Occipital lobe (tissue), 2 donors: Measurements from ENCODE around the gene C17orf58. TPM values are rescaled to one million over a fixed set of nuclear protein-coding genes. Genes with fewer than 3 reads are reported as not detected.
"Not testable (repeated sequence)": the region's sequence is repeated elsewhere in the genome, so short reads cannot be mapped to it uniquely, and the experiment has no call there.

Experiments
- DNase-seq: peaks from one replicate; lab custom pipeline; 2025; lab: John Stamatoyannopoulos, UW
- total RNA-seq: library from RNA; depleted of rRNA; stranded (reverse); fragments of >200 nt; gene quantifications from one replicate; pipeline ENCODE4 v1.2.3, GENCODE V29; 2014

C17orf58 gene
- 34.9 TPM for total RNA-seq

DNA sequence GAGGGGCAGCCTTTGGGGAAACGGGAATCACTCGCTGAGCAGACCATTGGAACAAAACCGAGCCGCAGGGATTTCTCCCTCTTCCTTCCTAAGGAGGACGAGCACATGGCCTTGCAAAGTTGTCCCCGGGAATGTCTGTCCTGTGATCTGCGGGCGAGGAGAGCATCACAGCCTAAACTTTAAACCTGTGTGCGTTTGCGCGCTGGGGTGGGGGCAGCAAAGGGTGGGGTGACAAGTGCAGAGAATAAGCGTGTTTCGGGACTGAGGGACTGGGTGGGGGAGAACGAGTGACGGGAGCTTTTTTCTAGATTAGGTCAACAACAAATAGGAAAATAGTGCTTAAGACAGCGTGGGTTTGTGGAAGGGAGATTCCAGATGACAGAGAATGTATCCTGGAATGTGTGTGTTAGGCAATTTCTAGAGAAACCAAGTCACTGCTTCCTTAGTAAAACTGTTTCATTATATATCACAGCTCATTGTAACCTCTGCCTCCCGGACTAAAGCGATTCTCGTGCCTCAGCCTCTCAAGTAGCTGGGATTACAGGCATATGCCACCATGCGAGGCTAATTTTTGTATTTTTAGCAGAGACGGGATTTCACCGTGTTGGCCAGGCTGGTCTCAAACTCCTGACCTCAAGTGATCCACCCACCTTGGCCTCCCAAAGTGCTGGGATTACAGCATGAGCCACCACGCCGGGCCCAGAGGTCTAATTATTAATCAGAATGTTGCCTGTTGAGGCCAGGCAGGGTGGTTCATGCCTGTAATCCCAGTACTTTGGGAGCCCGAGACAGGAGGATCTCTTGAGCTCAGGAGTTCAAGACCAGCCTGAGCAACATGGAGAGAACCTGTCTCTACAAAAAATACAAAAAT lies at the start of gene C17orf58:
Gene C17orf58, minus strand, starts transcription at position 169 of the 871 bp plus-strand sequence. CDS start 271 bp downstream, outside the sequence.
- not testable (repeated sequence) for DNase-seq

DNA sequence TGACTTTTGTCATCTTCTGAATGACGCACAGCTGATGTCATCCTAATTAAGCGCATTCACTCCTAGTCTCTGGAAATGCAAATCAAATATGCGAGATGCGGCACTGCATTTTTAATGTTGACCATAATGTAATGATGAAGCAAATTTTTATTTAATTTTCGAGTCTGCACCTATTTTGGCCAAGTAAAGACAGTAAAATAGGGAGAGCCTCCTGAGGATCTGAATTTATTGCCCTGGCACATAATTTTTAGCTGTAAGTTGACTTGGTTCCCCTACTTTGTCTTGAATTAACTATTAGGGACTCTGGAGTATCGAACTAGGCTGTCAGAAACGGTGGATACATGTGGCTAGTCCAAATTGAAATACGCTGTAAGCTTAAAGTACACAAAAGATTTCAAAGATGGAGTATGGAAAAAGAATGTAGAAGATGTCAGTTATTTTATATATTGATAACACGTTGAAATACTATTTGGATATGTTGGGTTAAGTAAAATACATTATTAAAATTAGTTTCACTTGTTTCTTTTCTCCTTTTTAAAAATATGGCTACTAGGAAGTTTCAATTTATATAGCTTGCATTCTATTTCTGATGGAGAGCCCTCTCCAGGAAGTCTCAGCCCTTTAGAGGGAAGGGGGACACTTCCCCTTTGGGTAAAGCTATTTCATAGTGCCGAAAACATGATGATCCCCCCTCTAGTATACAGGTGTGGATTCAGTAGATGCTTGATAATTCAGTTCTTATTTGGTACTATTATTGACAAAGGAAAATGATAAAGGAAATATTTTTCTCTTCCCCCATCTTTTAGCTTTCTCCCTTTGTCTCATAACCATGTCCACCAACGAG lies 40.3 kb upstream of the C17orf58 start:
- DNase-seq = no peak

DNA sequence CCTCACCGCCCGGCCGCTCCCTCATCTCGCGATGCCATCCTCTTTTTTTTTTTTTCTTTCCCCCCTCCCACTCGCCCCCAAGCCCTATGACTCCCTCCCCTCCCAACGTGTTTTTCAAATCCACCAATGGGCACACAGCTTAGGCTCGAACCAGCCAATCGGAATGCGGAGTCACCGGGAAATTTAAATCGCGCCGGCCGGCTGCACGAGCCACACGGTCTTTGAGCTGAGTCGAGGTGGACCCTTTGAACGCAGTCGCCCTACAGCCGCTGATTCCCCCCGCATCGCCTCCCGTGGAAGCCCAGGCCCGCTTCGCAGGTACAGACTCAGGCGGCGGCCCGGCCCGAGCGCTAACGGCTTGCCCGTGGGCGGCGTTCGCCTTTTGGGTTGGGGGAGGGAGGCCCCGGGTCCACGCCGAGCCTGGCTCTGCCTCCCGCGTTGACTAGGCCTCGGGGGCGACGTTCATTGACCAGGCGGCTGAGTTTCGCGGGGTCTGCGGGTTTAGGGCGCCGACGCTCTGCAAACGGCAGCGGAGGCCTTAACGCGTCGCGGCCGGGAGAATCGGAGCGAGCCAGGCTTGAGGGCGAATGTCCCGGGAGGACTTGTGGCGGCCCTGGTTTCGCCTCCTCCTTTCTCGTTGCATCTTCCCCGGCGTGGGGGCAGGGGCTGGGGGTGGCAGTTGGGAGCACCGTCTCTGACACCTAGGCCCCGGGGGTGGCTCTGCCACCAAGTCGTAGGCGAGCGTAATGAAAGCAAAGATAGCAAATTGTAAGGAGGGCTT lies 39.4 kb upstream of the C17orf58 start, which contains the start of gene KPNA2:
Gene KPNA2, plus strand, starts transcription at position 213 of the 781 bp plus-strand sequence. CDS start 1,398 bp downstream, outside the sequence.
- DNase-seq = peak; percentile 98

DNA sequence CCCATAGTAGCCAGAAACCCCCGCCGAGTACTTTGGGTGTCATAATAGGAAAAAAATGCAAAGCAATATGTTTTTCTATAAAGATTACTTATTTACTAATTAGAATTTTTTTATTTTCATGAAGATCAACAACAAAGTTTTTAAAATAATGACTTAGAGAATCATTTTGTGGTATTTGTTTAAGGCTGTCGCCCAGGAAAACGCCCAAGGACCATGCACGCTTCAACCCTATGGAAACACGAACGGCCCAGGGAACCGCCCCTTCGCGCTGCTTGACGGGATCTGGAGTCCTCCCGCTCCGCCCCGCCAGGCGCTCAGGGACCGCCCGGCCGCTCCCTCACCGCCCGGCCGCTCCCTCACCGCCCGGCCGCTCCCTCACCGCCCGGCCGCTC lies 38.9 kb upstream of the C17orf58 start:
- DNase-seq = peak; percentile 98

DNA sequence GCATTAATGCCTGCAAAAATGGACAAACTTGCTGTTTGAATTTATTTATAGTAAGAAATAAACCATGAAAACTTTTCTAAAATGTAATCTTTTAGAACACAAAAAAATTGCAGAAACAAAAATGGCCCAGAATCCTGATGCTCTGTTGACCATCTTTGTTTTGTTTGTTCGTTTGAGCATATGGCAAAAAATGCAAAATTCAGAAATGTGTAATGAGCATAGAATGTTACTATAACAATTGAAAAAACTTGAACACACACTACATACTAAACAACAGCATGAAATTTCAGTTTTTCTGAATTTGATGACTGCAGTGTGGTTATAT lies 38.1 kb upstream of the C17orf58 start:
- DNase-seq = no peak

DNA sequence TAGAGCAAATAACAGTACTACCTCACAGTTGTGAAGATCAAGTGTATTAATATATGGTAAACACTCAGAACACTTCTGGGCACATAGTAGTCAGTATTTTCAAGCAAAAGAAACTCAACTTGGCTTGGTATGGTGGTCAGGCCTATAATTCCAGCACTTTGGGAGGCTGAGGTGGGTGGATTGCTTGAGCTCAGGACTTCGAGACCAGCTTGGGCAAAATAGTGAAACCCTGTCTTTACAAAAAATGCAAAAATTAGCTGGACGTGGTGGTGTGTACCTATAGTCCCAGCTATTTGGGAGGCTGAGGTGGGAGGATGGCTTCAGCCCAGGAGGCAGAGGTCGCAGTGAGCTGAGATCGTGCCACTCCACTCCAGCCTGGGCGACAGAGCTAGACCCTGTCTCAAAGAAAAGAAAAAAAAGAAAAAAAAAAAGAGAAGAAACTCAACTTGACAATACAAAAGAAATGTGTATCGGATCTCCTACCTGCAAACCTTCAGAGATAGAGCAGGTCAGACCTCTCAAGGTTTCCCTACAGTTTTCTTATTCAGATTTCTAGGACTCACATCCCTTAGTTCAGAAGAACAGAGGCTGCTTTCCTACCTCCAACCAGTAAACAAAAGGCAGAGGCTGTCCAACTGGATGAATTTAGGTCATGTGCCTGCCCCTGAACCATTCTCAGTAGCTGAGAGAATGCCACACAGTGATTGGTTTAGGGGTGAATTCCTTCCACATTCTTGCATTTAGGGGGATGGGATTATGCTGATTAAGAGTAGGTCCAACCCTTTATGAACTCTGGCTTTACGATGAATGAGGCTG lies 37.6 kb upstream of the C17orf58 start:
- DNase-seq = no peak

DNA sequence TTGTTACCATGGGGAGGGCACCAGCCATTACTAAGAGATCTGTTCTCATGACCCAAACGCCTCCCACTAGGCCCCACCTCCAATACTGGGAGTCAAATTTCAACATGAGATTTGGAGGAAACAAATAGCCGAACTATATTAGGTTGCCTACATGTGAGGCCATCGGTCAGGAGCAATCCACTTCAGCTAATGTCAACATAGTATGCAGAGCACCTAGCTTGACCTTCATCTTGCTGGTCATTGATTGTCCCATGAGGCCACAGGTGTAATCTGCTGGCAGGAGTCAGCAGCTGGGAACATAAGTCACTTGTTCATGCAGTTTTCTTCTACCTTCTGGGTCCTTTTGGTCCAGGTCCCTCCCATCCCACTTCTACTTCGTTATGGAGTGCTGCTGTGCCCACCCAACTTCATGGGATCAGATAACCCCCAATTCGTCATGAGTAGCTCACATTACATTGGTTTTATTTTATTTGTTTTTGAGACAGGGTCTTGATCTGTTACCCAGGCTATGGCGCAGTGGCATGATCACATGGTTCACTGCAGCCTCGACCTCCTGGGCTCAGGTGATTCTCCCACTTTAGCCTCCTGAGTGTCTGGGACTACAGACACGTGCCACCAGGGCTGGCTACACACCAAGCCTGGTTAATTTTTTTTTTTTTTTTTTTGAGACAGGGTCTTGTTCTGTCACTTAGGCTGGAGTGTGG lies 33.4 kb upstream of the C17orf58 start:
- no peak for DNase-seq

DNA sequence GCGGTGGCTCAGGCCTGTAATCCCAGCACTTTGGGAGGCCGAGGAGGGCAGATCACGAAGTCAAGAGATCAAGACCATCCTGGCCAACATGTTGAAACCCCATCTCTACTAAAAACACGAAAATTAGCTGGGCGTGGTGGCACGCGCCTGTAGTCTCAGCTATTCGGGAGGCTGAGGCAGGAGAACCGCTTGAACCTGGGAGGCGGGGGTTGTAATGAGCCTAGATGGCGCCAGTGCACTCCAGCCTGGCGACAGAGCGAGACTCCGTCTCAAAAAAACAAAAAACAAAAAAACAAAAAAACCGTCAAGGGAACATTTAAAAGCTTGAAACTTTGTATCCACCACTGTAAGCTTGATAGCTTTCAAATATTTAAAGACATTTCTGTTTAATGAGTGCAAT lies 26.3 kb upstream of the C17orf58 start:
- not testable (repeated sequence) for DNase-seq

DNA sequence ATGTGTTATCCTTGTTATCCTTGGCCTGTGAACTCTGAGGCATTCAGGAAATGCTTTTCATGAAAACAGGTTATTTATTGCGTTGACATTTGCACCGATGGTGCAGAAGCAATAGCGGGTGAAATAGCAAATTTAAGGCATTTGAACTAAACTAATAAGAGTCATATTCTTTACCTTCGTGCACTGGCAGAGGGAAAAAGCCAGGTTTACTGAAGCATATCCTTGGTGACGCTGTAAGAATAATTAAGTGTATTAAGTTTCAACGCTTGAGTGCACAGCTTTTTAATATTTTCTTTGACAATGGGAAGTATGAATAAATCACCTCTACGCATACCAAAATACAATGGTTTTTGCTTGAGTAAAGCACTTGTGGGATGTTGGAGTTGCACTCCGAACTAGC lies 25.7 kb upstream of the C17orf58 start:
- no peak for DNase-seq

DNA sequence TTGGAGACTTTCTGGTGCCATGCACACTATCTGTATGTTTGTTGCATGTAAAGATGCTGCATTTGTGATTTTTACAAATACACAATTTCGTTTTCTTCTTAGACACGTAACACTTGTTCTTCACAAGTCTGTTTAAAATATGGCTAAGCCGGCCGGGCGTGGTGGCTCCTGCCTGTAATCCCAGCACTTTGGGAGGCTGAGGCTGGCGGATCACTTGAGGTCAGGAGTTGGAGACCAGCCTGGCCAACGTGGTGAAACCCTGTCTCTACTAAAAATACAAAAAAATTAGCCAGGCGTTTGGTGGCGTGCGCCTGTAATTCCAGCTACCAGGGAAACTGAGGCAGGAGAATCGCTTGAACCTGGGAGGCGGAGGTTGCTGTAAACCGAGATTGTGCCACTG lies 24.5 kb upstream of the C17orf58 start:
- not testable (repeated sequence) for DNase-seq

DNA sequence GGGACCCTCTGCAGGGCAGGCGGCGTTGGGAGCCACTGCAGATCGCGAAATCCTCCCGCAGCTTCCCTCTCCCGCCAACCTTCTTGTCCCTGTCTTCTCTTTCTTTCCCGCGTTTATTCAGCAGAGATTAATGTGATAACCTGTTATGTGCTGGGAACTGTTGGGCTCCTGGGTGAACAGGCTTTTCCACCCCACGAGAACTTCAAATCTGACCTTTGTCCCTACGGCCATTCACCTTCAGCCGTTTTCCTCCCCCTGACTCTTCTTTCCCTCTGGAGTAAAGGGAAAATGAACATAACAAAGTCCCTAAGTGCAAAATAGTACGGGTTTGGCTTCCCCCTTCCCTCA lies 24.1 kb upstream of the C17orf58 start:
- no peak for DNase-seq

DNA sequence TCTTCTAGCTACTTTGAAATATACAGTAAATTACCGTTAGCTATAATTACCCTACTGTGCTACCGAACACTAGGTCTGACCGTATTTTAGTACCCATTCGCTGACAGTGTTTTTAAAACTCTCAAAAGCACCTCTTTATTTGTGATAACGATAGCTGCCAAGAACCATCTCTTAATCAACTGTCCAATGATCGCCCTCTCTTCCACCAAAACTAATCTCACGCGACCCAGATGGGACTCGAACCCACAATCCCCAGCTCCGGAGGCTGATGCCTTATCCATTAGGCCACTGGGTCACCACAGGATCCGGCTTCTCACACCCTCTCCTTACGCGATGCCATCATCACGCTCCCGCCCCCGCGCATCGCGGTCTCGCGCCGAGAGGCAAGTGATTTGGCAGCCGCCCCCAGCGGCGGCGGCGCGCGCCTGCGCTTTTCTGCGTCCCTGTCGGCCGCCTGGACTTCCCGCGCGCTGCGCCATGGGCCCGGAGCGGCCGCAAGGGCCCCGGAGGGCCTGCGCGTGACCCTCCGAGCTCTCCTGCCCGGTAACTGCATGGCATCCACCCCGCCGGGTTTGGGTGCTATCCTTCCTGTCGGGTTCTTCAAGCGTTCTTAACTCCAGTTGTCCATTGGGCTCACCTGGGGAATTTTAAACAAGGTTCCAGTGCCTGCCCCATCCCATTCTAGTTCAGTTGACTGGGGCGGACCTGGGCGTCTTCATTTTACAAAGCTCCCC lies 23.6 kb upstream of the C17orf58 start:
- DNase-seq = peak; percentile 91

DNA sequence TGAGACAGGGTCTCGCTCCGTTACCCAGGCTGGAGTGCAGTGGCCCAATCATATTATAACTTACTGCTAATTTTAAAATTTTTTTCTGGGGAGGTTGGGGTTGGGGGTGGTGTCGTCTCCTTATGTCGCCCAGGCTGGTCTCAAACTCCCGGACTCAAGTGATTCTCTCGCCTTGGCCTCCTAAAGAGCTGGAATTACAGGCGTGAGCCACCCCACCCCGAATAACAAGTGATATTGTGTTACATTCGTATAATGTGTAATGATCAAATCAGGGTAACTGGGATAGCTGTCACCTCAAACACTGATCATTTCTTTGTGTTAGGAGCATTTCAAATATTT lies 23.0 kb upstream of the C17orf58 start:
- DNase-seq = no peak

DNA sequence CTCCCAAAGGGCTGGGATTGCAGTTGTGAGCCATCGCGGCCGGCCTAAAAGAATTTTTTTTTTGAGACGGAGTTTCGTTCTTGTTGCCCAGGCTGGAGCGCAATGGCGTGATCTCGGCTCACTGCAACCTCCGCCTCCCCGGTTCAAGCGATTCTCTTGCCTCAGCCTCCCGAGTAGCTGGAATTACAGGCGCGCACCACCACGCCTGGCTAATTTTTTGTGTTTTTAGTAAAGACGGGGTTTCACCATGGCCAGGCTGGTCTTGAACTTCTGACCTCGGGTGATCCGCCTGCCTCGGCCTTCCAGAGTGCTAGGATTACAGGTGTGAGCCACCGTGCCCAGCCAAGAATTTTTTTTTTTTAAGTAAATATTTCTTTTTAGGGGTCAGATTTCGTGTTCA lies 22.2 kb upstream of the C17orf58 start:
- not testable (repeated sequence) for DNase-seq

DNA sequence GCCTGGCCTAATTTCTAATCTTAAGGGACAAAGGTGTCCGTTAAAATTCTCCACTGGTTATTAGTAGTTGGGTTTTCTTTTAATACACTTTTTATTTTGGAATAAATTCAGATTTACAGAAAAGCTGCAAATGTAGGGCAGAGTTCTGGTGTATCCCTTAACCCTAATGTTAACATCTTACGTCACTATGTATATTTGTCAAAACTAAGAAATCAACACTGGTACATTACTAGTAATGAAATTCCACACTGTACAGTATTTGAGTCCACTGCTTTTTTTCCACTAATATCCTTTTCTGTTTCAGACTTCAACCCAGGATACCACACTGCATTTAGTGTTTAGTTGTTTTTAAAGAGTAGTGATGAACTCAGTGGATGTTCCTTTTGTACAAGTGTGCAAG lies 20.6 kb upstream of the C17orf58 start:
- no peak for DNase-seq

DNA sequence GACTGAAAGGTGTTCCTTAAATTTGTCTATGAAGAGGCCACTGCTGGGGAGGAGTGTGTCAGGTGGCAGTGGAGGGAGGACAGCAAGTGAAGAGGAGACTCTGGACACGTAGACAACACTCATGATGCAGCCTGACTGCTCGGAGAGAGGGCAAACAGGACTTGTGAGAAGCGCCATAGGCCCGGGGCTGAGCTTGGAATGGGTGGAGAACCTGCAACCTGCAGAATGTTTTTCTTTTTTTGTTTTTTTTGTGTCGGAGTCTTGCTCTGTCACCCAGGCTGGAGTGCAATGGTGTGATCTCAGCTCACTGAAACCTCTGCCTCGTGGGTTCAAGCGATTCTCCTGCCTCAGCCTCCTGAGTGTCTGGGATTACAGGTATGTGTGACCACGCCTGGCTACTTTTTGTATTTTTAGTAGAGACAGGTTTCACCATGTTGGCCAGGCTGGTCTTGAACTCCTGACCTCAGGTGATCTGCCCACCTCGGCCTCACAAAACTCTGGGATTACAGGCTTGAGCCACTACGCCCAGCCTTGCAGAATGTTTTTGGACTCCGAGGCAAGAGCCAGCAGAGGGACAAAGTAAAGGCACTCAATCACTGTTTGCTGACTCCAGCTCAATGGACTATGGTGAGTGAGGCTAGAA lies 18.9 kb upstream of the C17orf58 start:
- DNase-seq = no peak

DNA sequence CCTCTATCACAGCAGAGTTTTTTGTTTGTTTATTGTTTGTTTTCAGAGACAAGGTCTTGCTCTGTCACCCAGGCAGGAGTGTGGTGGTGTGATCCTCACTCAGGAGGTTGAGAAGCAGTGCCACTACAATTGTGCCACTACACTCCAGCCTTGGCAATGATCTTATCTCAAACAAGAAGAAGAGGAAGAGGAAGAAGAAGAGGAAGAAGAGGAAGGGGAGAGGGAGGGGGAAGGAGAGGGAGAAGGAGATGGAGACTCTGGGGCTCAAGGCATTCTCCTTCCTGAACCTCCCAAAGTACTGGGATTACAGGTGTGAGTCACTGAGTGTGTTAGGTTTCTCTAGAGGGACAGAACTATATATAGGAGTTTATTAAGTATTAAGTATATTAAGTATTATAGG lies 17.1 kb upstream of the C17orf58 start:
- DNase-seq = no peak

DNA sequence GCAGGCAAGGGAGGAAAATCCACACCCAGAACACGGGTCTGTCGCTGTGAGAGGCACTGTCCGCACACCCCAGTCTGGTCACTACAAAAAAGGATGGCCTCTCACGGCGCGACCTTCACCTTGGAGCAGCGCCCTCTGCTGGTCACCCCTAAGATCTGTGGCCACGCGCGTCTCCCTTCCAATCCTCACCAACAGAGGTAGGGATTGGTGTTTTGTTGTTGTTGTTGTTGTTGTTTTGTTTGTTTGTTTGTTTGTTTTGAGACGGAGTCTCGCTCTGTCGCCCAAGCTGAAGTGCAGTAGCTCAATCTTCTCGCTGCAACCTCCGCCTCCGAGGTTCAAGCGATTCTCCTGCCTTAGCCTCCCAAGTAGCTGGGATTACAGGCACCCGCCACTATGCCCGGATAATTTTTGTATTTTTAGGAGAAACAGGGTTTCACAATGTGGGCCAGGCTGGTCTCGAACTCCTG lies 15.0 kb upstream of the C17orf58 start:
- DNase-seq = no peak

DNA sequence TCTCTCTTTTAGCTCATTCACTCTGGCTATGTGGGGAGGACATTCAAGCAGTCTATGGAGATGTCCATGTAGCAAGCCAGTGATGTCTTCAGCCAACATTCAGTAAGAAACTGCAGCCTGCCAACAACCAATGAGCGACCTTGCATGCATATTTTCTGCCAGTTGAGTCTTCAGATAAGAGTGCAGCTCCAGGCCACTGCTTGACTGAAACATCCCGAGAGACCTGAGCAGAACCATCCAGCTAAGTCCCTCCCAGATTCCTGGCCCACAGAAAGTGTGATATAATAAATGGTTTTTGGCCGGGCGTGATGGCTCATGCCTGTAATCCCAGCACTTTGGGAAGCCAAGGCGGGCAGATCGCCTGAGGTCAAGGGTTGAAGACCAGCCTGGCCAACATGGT lies 10.5 kb upstream of the C17orf58 start:
- DNase-seq = no peak
